Spleen (tissue), 11 donors: Measurements from ENCODE around the gene DAB2IP. TPM values are rescaled to one million over a fixed set of nuclear protein-coding genes. Genes with fewer than 3 reads are reported as not detected.

Experiments
- DNase-seq: peaks from one replicate; pipeline ENCODE4 v3.0.0-alpha.2; 2020
- H3K27ac ChIP-seq, 8 donors: fragments of 200-600 bp; sonication (generic) in 7 of 8; 1 replicate in 4 of 8; 2 replicates in 4 of 8; pipeline versions ENCODE4 v1.5.0 to v1.8.0; 2016 to 2021; ENCODE audit warnings: inconsistent platforms in 4 of 8, mild to moderate bottlenecking in 4 of 8, moderate library complexity in 1 of 8
- H3K27me3 ChIP-seq, 7 donors: fragments of 200-600 bp; sonication (generic) in 6 of 7; replicated peaks in 1 of 7; 1 replicate in 4 of 7; 2 replicates in 3 of 7; pipeline versions ENCODE4 v1.5.0 to v1.8.0; 2016 to 2021; ENCODE audit warnings: inconsistent platforms in 3 of 7, mild to moderate bottlenecking in 1 of 7
- H3K36me3 ChIP-seq, 6 donors: fragments of 200-600 bp; sonication (generic) in 5 of 6; 1 replicate in 4 of 6; 2 replicates in 2 of 6; pipeline versions ENCODE4 v1.5.0 to v1.8.0; 2016 to 2021; ENCODE audit warnings: inconsistent platforms in 2 of 6
- H3K4me1 ChIP-seq, 6 donors: fragments of 200-600 bp; sonication (generic) in 5 of 6; 1 replicate in 3 of 6; 2 replicates in 3 of 6; pipeline versions ENCODE4 v1.5.0 to v1.8.0; 2016 to 2021; ENCODE audit warnings: inconsistent platforms in 3 of 6
- H3K4me3 ChIP-seq, 8 donors: fragments of 200-600 bp; sonication (generic) in 7 of 8; 1 replicate in 4 of 8; 2 replicates in 4 of 8; pipeline versions ENCODE4 v1.5.0 to v1.8.0; 2016 to 2021; ENCODE audit warnings: inconsistent platforms in 4 of 8, mild to moderate bottlenecking in 4 of 8, moderate library complexity in 2 of 8
- H3K9me3 ChIP-seq, 8 donors: fragments of 200-600 bp; sonication (generic) in 7 of 8; 1 replicate in 4 of 8; 2 replicates in 4 of 8; pipeline versions ENCODE4 v1.5.0 to v1.8.0; 2016 to 2021; ENCODE audit warnings: inconsistent platforms in 4 of 8
- CTCF ChIP-seq, 11 experiments: fragments of 200-600 bp in 7 of 11; fragments of 450-650 bp in 4 of 11; sonication (generic) in 4 of 11; IDR thresholded peaks in 8 of 11; conservative IDR thresholded peaks in 3 of 11; 1 replicate in 7 of 11; 2 replicates in 4 of 11; pipeline versions ENCODE4 v1.4.0 to v1.8.0; 2016 to 2021; ENCODE audit warnings: antibody characterized with exemption in 11 of 11, inconsistent platforms in 4 of 11, mild to moderate bottlenecking in 1 of 11
- POLR2A ChIP-seq, 3 donors: fragments of 450-650 bp; IDR thresholded peaks; one replicate each; pipeline ENCODE4 v1.5.1; 2017; ENCODE audit warnings: antibody characterized with exemption in 3 of 3, mild to moderate bottlenecking in 1 of 3
- POLR2AphosphoS5 ChIP-seq, 3 donors: sonication (generic); formaldehyde crosslinking; IDR thresholded peaks; one replicate each; pipeline ENCODE4 v1.5.1; 2017; ENCODE audit warnings: antibody characterized with exemption in 3 of 3
- whole genome bisulfite sequencing, 5 donors: extraction: QIAGEN DNeasy Blood & Tissue Kit in 3 of 5; methylation state at CpG; one replicate each; pipeline versions ENCODE4 v1.1.5 to v1.1.7; 2013 to 2018; 5-methylcytosine and 5-hydroxymethylcytosine counted together
- intact Hi-C: fragments of 100-400 bp; cut with DNase I; formaldehyde crosslinking; loops from one replicate; pipeline ENCODE4 v1.15.0; 2023; ENCODE audit warnings: low total_unique reads
- polyA plus RNA-seq, 3 donors: library from polyadenylated mRNA; stranded (reverse); fragments of 200-250 nt; gene quantifications; one replicate each; pipeline ENCODE4 v1.2.1, GENCODE V29; 2013
- total RNA-seq, 7 donors: library from RNA; depleted of rRNA in 3 of 7; stranded (reverse); fragments of >200 nt in 3 of 7; fragmentation: NEBNext Ultra II Directional in 4 of 7; extraction: Animal tissue kit (Norgen Biotek cat#: 25700) in 4 of 7; gene quantifications; one replicate each; pipeline versions ENCODE4 v1.1.0 to v1.2.1, GENCODE V29; 2016 to 2021
- donor health status: healthy with polysubstance abuse.
- donor health status: DM: no; HTN: no; CAD: no; lungs with moderate emphysema.
- donor health status: DM: no; HTN: no; CAD: no.
- donor health status: Bipolar disorder and iron deficiency.
- donor health status: healthy.
- donor health status: DM: no; HTN: no; CAD: no.
- donor health status: DM: yes; HTN: yes; CAD: no.

Gene DAB2IP
- total and polyA plus RNA-seq, 10 donors = 5.0 to 83.0 (median 38.1) TPM

GRCh38 chr9:121696930-121697329, 45.5 kb downstream of the DAB2IP start:
- no peak for TF ChIP-seq POLR2AphosphoS5 (IDR thresholded peaks at IDR 0.05)
- TF ChIP-seq POLR2A (IDR thresholded peaks at IDR 0.05) = no peak
- TF ChIP-seq CTCF (IDR thresholded peaks at IDR 0.05 in 8 of 11, conservative IDR thresholded peaks at IDR 0.05 in 3 of 11) = no peak
- intact Hi-C loops = no loop called here
- no peak for DNase-seq
- H3K27me3 ChIP-seq = peaks cover 0 to 62% (median 22%) of the 10 kb centered on the region in 7 donors
- H3K36me3 ChIP-seq = no peaks in the 10 kb centered on the region
- no peak overlapping the region for H3K27ac ChIP-seq
- H3K9me3 ChIP-seq = no peaks in the 10 kb centered on the region
- no peak overlapping the region for H3K4me3 ChIP-seq
- WGBS, 5 donors = 14 to 33% (median 19%) methylated on average over 1 of the region's 1 CpG
- peaks cover 20 to 74% (median 46%) of the 10 kb centered on the region in 6 donors for H3K4me1 ChIP-seq

- intact Hi-C loops = no loop called here
- 2 to 4% (median 3%) methylated on average over 35 to 130 of the region's 130 CpGs for WGBS, 5 donors
- peak; percentile 93 for DNase-seq
- H3K4me3 ChIP-seq = peak overlapping the region; percentile 27 to 75 (median 50)
- H3K27ac ChIP-seq = peak overlapping the region in 5 of 8 donors; percentile 6 to 78 (median 71)
- no peaks in the 10 kb centered on the region for H3K9me3 ChIP-seq
- TF ChIP-seq POLR2AphosphoS5 (IDR thresholded peaks at IDR 0.05) (peak; percentile 31 to 67 (median 58)), CTCF (IDR thresholded peaks at IDR 0.05 in 8 of 11, conservative IDR thresholded peaks at IDR 0.05 in 3 of 11) (no peak), POLR2A (IDR thresholded peaks at IDR 0.05) (no peak)
- H3K27me3 ChIP-seq = peaks cover 0 to 75% (median 22%) of the 10 kb centered on the region in 7 donors
- no peaks in the 10 kb centered on the region for H3K36me3 ChIP-seq
- H3K4me1 ChIP-seq = peaks cover 20 to 54% (median 37%) of the 10 kb centered on the region in 6 donors
These were observed 47.5 kb downstream of the DAB2IP start for GRCh38 chr9:121698627-121699570.

- H3K27ac ChIP-seq = peak overlapping the region in 6 of 8 donors; percentile 6 to 78 (median 48)
- H3K36me3 ChIP-seq = no peaks in the 10 kb centered on the region
- 1 to 9% (median 5%) methylated on average over 12 to 36 of the region's 36 CpGs; no CpG with 5 or more reads in 1 of the 5 donors for WGBS, 5 donors
- peaks cover 20 to 54% (median 36%) of the 10 kb centered on the region in 6 donors for H3K4me1 ChIP-seq
- peaks cover 0 to 75% (median 22%) of the 10 kb centered on the region in 7 donors for H3K27me3 ChIP-seq
- intact Hi-C loops = no loop called here
- TF ChIP-seq CTCF (IDR thresholded peaks at IDR 0.05 in 8 of 11, conservative IDR thresholded peaks at IDR 0.05 in 3 of 11) = no peak
- TF ChIP-seq POLR2A (IDR thresholded peaks at IDR 0.05) = no peak
- TF ChIP-seq POLR2AphosphoS5 (IDR thresholded peaks at IDR 0.05) = no peak
- H3K4me3 ChIP-seq = peak overlapping the region; percentile 27 to 75 (median 50)
- H3K9me3 ChIP-seq = no peaks in the 10 kb centered on the region
- no peak for DNase-seq
These were observed 48.2 kb downstream of the DAB2IP start for GRCh38 chr9:121699571-121700164.
